KMS-11 (cell line): ENCODE results near the gene MLPH.

Source experiments
- H2AFZ ChIP-seq: fragments of 200-600 bp; sonication (generic); 2 replicates; pipeline ENCODE4 v1.6.1; 2016; ENCODE audit warnings: antibody characterized with exemption, mixed run types, low read depth
- H3K27ac ChIP-seq: fragments of 200-600 bp; sonication (generic); 2 replicates; pipeline ENCODE4 v1.6.1; 2016; ENCODE audit warnings: mild to moderate bottlenecking, mixed run types
- H3K27me3 ChIP-seq: fragments of 200-600 bp; sonication (generic); 2 replicates; pipeline ENCODE4 v1.6.1; 2017; ENCODE audit warnings: mild to moderate bottlenecking, low read depth, mixed run types, moderate library complexity; ENCODE audit not compliant: insufficient read depth
- H3K36me3 ChIP-seq: fragments of 200-600 bp; sonication (generic); 2 replicates; pipeline ENCODE4 v1.6.1; 2017; ENCODE audit warnings: mild to moderate bottlenecking, mixed run types; ENCODE audit not compliant: insufficient read depth
- H3K4me1 ChIP-seq: fragments of 200-600 bp; sonication (generic); 2 replicates; pipeline ENCODE4 v1.6.1; 2016; ENCODE audit warnings: mild to moderate bottlenecking, low read depth, mixed run types; ENCODE audit not compliant: poor library complexity, severe bottlenecking
- H3K4me2 ChIP-seq: fragments of 200-600 bp; sonication (generic); 2 replicates; pipeline ENCODE4 v1.7.0; 2016; ENCODE audit warnings: mild to moderate bottlenecking, mixed run types
- H3K4me3 ChIP-seq: fragments of 200-600 bp; sonication (generic); IDR thresholded peaks from 2 replicates; pipeline ENCODE4 v1.6.1; 2017; ENCODE audit warnings: low read depth, low read length, mixed read lengths; ENCODE audit not compliant: insufficient read depth
- H3K79me2 ChIP-seq: fragments of 200-600 bp; sonication (generic); 2 replicates; pipeline ENCODE4 v1.6.1; 2016; ENCODE audit warnings: low read depth, mixed run types; ENCODE audit not compliant: insufficient read depth
- H3K9ac ChIP-seq: fragments of 200-600 bp; sonication (generic); 2 replicates; pipeline ENCODE4 v1.6.1; 2016; ENCODE audit warnings: mild to moderate bottlenecking, mixed run types
- H4K20me1 ChIP-seq: fragments of 200-600 bp; sonication (generic); 2 replicates; pipeline ENCODE4 v1.6.1; 2016; ENCODE audit warnings: mild to moderate bottlenecking, mixed run types; ENCODE audit not compliant: insufficient read depth
- TF ChIP-seq, protein P1 (sequence below): fragments of 200-600 bp; sonication (generic); conservative IDR thresholded peaks from 2 replicates; pipeline ENCODE4 v1.6.1; 2017; ENCODE audit warnings: low read depth, mild to moderate bottlenecking, antibody characterized with exemption, low read length, moderate library complexity, mixed read lengths

MLPH gene

DNA sequence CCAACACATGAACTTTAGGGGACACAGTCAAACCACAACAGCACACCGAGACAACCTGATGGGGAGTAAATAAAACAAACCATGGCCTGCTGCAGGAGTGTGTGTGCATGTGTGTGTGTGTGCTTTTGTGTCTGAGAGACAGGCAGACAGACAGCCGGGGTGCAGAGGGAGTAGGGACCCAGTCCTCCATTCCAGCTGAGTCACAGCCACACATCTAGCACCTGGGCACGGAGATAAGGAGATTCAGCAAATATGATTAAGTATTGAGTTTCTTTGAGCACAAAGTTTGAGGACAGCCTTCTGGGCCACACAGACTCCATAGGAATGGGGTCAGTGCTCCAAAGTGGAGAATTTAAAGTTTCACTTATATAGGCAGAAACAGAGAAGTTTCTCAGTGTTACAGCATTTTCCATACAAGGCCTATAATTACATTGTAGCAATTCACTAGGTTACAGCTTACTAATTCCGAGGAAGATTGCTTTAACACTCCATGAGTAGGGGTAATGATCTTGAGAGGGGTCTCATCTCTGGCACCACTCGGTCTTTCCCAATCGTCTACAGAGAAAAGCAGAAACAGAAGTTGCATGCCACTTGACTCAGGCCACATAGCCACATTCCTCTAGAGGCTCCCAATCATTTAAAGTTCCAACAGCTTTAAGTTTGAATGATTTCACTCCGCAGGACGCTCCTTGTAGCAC is 48.5 kb downstream of the MLPH start:
- H3K27me3 ChIP-seq, result peaks cover 3% of the 10 kb centered on the region; the same call in 1 of the 2 replicates
- TF ChIP-seq, protein P1, sequence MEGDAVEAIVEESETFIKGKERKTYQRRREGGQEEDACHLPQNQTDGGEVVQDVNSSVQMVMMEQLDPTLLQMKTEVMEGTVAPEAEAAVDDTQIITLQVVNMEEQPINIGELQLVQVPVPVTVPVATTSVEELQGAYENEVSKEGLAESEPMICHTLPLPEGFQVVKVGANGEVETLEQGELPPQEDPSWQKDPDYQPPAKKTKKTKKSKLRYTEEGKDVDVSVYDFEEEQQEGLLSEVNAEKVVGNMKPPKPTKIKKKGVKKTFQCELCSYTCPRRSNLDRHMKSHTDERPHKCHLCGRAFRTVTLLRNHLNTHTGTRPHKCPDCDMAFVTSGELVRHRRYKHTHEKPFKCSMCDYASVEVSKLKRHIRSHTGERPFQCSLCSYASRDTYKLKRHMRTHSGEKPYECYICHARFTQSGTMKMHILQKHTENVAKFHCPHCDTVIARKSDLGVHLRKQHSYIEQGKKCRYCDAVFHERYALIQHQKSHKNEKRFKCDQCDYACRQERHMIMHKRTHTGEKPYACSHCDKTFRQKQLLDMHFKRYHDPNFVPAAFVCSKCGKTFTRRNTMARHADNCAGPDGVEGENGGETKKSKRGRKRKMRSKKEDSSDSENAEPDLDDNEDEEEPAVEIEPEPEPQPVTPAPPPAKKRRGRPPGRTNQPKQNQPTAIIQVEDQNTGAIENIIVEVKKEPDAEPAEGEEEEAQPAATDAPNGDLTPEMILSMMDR, result no peak
- no peak overlapping the region for H3K9ac ChIP-seq
- no peaks in the 10 kb centered on the region for H3K79me2 ChIP-seq
- H4K20me1 ChIP-seq, result no peaks in the 10 kb centered on the region
- H3K4me3 ChIP-seq, result no peak overlapping the region
- H3K4me2 ChIP-seq, result no peak overlapping the region
- H3K27ac ChIP-seq, result no peak overlapping the region
- H3K4me1 ChIP-seq, result no peaks in the 10 kb centered on the region
- H3K36me3 ChIP-seq, result no peaks in the 10 kb centered on the region
- no peak overlapping the region for H2AFZ ChIP-seq

DNA sequence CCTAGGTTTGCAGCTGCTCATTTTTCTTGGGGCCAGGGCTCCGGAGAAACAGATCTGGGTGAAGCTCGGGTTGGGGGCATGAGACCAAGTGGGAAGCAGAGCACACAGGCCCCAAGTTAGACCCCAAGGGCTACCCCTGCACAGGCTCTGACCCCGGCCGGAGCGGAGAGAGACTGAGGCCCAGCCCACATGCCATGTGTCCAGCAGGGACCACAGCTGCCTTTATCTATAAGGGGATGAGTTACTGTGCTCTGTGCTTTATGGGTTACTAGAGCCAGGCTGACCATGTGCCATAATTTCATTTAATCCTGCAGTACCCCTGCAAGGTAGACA is 49.0 kb downstream of the MLPH start:
- no peaks in the 10 kb centered on the region for H3K4me1 ChIP-seq
- H3K36me3 ChIP-seq, result no peaks in the 10 kb centered on the region

DNA sequence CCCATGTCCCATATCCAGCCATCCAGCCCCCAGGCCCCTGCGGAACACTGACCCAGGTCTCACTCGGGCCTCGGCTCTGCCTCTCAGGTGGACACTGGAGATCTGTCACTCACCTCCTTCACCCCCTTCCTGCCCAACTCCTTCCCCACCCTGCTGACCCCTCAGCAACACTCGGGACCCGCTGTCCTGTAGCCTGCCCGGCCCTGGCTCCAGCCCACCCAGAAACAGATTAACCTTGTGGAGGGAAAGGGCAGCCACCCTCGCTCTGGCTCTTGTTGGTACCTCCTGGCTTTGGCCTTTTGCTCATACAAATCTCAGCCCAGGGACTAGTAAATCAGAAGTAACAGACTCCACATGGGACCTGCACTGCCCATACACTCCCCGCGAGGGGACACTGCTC is 49.6 kb downstream of the MLPH start:
- Histone ChIP-seq H3K4me3 (no peak overlapping the region), H2AFZ (no peak overlapping the region), H3K4me2 (no peak overlapping the region), H3K9ac (no peak overlapping the region), H3K36me3 (no peaks in the 10 kb centered on the region), H3K79me2 (no peaks in the 10 kb centered on the region), H4K20me1 (no peaks in the 10 kb centered on the region), H3K27ac (no peak overlapping the region), H3K4me1 (no peaks in the 10 kb centered on the region), H3K27me3 (peaks cover 4% of the 10 kb centered on the region; the same call in 1 of the 2 replicates)
- TF ChIP-seq, protein P1, result no peak

More for the DNA sequence above, 49.0 kb downstream of the MLPH start:
- no peak overlapping the region for H3K4me3 ChIP-seq
- H3K27me3 ChIP-seq, result peaks cover 4% of the 10 kb centered on the region; the same call in 1 of the 2 replicates
- no peak overlapping the region for H2AFZ ChIP-seq
- H3K27ac ChIP-seq, result no peak overlapping the region
- no peaks in the 10 kb centered on the region for H3K79me2 ChIP-seq
- TF ChIP-seq, protein P1, result no peak
- H4K20me1 ChIP-seq, result no peaks in the 10 kb centered on the region
- no peak overlapping the region for H3K4me2 ChIP-seq
- no peak overlapping the region for H3K9ac ChIP-seq

DNA sequence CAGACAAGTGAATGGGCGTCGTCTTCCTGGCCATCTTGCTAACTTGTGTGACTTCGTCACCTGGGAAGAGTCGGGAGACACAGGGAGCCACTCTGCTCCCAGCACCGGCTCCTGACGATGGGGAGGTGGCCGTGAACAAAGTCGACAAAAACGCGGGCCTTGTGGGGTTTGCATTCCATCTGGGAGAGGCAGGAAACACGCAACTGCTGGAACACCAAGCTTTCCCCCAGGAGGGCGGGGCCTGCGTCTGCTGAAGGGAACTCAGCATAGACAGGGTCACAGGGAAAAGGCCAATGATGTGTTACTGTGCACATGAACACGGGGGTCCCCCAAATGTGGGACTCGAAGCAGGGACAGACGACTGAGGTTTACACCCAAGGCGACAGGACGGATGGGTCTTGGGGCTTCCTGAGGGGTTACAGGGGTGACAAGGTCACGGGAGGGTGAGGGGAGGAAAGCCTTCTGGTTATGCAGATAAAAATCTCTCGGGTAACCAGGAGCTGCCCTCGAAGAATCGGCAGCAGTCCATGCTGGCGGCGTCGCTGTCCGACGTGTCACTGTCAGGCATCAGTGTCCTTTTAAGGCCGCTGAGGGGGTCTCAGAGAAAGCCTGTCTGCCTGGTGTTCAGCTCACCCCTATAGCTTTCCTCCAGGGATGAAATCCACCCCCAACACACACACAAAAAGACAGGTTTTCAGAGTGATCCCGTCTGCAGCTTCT is 51.1 kb downstream of the MLPH start:
- Histone ChIP-seq H3K79me2 (no peaks in the 10 kb centered on the region), H3K4me2 (no peak overlapping the region), H3K36me3 (no peaks in the 10 kb centered on the region), H4K20me1 (no peaks in the 10 kb centered on the region), H2AFZ (no peak overlapping the region), H3K4me3 (no peak overlapping the region), H3K9ac (no peak overlapping the region), H3K27me3 (peaks cover 4% of the 10 kb centered on the region; the same call in 1 of the 2 replicates), H3K27ac (no peak overlapping the region), H3K4me1 (no peaks in the 10 kb centered on the region)
- TF ChIP-seq, protein P1, result no peak
